HepG2 (cell line): ENCODE measurements around the gene ZSCAN31. TPM values are rescaled to one million over a fixed set of nuclear protein-coding genes. Genes with fewer than 3 reads are reported as not detected.

Source experiments
- AKAP8 ChIP-seq: sonication (generic); formaldehyde crosslinking; IDR thresholded peaks from 2 replicates; pipeline ENCODE4 v1.5.1; 2020; ENCODE audit warnings: mild to moderate bottlenecking, missing genetic modification reagents
- ARNT ChIP-seq: fragments of 450-650 bp; IDR thresholded peaks from 2 replicates; pipeline ENCODE4 v1.6.1; 2017
- HOXA3 ChIP-seq: sonication (generic); formaldehyde crosslinking; IDR thresholded peaks from 2 replicates; pipeline ENCODE4 v1.5.0; 2020; ENCODE audit warnings: missing genetic modification reagents
- MTA3 ChIP-seq: sonication (generic); formaldehyde crosslinking; IDR thresholded peaks from 2 replicates; pipeline ENCODE4 v1.4.0; 2020; ENCODE audit warnings: missing genetic modification reagents
- REST ChIP-seq, 2 experiments: IDR thresholded peaks; 2 replicates each; pipeline ENCODE4 v1.6.1; 2011 to 2012; ENCODE audit warnings: low read length in 2 of 2, borderline replicate concordance in 1 of 2, low read depth in 1 of 2, mild to moderate bottlenecking in 1 of 2, moderate library complexity in 1 of 2
- SAFB2 ChIP-seq: sonication (generic); formaldehyde crosslinking; IDR thresholded peaks from 2 replicates; pipeline ENCODE4 v1.5.1; 2020; ENCODE audit warnings: missing genetic modification reagents, low read depth, mild to moderate bottlenecking, borderline replicate concordance
- SP140L ChIP-seq: sonication (generic); formaldehyde crosslinking; IDR thresholded peaks from 2 replicates; pipeline ENCODE4 v1.4.0; 2020; ENCODE audit warnings: missing genetic modification reagents, borderline replicate concordance
- SP2 ChIP-seq: sonication (generic); formaldehyde crosslinking; IDR thresholded peaks from 2 replicates; pipeline ENCODE4 v1.5.1; 2020; ENCODE audit warnings: mild to moderate bottlenecking, missing genetic modification reagents
- SP5 ChIP-seq: IDR thresholded peaks from 2 replicates; pipeline ENCODE4 v1.6.1; 2016; ENCODE audit warnings: low read depth, borderline replicate concordance
- TEAD3 ChIP-seq: optimal IDR thresholded peaks from 2 replicates; pipeline ENCODE3; 2016; ENCODE audit warnings: borderline replicate concordance
- TOE1 ChIP-seq: sonication (generic); formaldehyde crosslinking; IDR thresholded peaks from 2 replicates; pipeline ENCODE4 v1.4.0; 2020; ENCODE audit warnings: mild to moderate bottlenecking, missing genetic modification reagents
- ZBTB1 ChIP-seq: sonication (generic); formaldehyde crosslinking; IDR thresholded peaks from 2 replicates; pipeline ENCODE4 v1.4.0; 2020; ENCODE audit warnings: missing genetic modification reagents, borderline replicate concordance
- ZBTB14 ChIP-seq: sonication (generic); formaldehyde crosslinking; IDR thresholded peaks from 2 replicates; pipeline ENCODE4 v1.4.0; 2020; ENCODE audit warnings: missing genetic modification reagents
- ZHX2 ChIP-seq, 2 experiments: sonication (generic) in 1 of 2; formaldehyde crosslinking in 1 of 2; IDR thresholded peaks; 2 replicates each; pipeline versions ENCODE4 v1.6.1 to v1.9.0; 2014 to 2022; ENCODE audit warnings: antibody characterized with exemption in 1 of 2, borderline replicate concordance in 1 of 2, inconsistent platforms in 1 of 2, low read depth in 1 of 2, missing genetic modification reagents in 1 of 2
- ZMYM4 ChIP-seq: sonication (generic); formaldehyde crosslinking; IDR thresholded peaks from 2 replicates; pipeline ENCODE4 v1.8.1; 2023; ENCODE audit warnings: mild to moderate bottlenecking, missing genetic modification reagents
- ZNF354B ChIP-seq: sonication (generic); formaldehyde crosslinking; IDR thresholded peaks from 2 replicates; pipeline ENCODE4 v1.8.0; 2022; ENCODE audit warnings: mild to moderate bottlenecking, missing genetic modification reagents
- ZNF674 ChIP-seq: sonication (generic); formaldehyde crosslinking; IDR thresholded peaks from 2 replicates; pipeline ENCODE4 v1.5.0; 2020; ENCODE audit warnings: low read depth, mild to moderate bottlenecking, missing genetic modification reagents
- ZNF784 ChIP-seq: sonication (generic); formaldehyde crosslinking; IDR thresholded peaks from 2 replicates; pipeline ENCODE4 v1.5.1; 2020; ENCODE audit warnings: missing genetic modification reagents, mild to moderate bottlenecking, borderline replicate concordance
- ZSCAN21 ChIP-seq: sonication (generic); formaldehyde crosslinking; IDR thresholded peaks from 2 replicates; pipeline ENCODE4 v1.8.0; 2022; ENCODE audit warnings: mild to moderate bottlenecking, missing genetic modification reagents, moderate library complexity, borderline replicate concordance
- polyA plus RNA-seq, 8 experiments: library from polyadenylated mRNA; depleted of rRNA in 3 of 8; stranded (reverse) in 7 of 8; unstranded in 1 of 8; fragments of >200 nt; fragmentation: Illumina TruSeq in 4 of 8; extraction: Trizol in 4 of 8; gene quantifications; 2 replicates each; pipeline versions ENCODE4 v1.2.1 to v1.2.3, GENCODE V29; 2011 to 2016; ENCODE audit warnings: low read depth in 4 of 8, missing spikeins in 1 of 8, mixed read lengths in 1 of 8; ENCODE audit not compliant: insufficient read depth in 1 of 8
- total RNA-seq, 5 experiments: library from RNA; depleted of rRNA; stranded (reverse); fragments of >200 nt; fragmentation: Illumina TruSeq; extraction: Trizol; gene quantifications; 2 replicates each; pipeline ENCODE4 v1.2.3, GENCODE V29; 2016; ENCODE audit warnings: low read depth in 1 of 5

Gene ZSCAN31
- total and polyA plus RNA-seq, 2 of the 13 experiments (the other 11 are each of a cell fraction or from before 2014, with no cell fraction given): 5.3 to 6.2 TPM

GRCh38 chr6:28345201-28345600 lies 9.3 kb upstream of the ZSCAN31 start (continued):
- TF ChIP-seq ZBTB1 (CRISPR knock-in tag) (no peak), SP2 (CRISPR knock-in tag) (no peak), SAFB2 (CRISPR knock-in tag) (no peak), ARNT (no peak), ZMYM4 (peak; percentile 75), REST (IDR thresholded peaks at IDR 0.05; ENCODE audit: borderline replicate concordance in 1 of 2, low read depth in 1 of 2, low read length in 2 of 2) (no peak), ZNF354B (no peak), TEAD3 (peak; percentile 78), ZNF784 (CRISPR knock-in tag) (no peak), AKAP8 (CRISPR knock-in tag) (no peak), TOE1 (CRISPR knock-in tag) (no peak), ZBTB14 (CRISPR knock-in tag) (no peak), ZSCAN21 (no peak), HOXA3 (CRISPR knock-in tag) (peak; percentile 66; the same call in 1 of the 2 replicates), ZNF674 (CRISPR knock-in tag) (no peak), MTA3 (CRISPR knock-in tag) (no peak), SP140L (CRISPR knock-in tag) (no peak), SP5 (no peak), ZHX2 (IDR thresholded peaks at IDR 0.05; ENCODE audit: low read depth) (0 out of 2 replicates have a peak, but pooled peaks have one; percentile 51), ZHX2 (CRISPR knock-in tag; IDR thresholded peaks at IDR 0.05; ENCODE audit: borderline replicate concordance) (no peak)
